Panc1 (cell line): ENCODE data around the gene KAT6B. TPM values are rescaled to one million over a fixed set of nuclear protein-coding genes. Genes with fewer than 3 reads are reported as not detected.

Experiments
- ATAC-seq: fragments of 200-7000 bp; cut with Tn5 transposase; 2 replicates; pipeline ENCODE4 v1.9.1; 2020; ENCODE audit warnings: mild to moderate bottlenecking, moderate library complexity
- BruUV-seq: library from RNA; stranded (reverse); fragments of 400-500 nt; replicated peaks from 2 replicates; lab custom pipeline; 2021; lab: Mats Ljungman, UMichigan
- CTCF ChIA-PET: fragments of 300-600 bp; sonication (Branson Sonifier 250); formaldehyde crosslinking; loops from one replicate; lab custom pipeline; 2022; ENCODE audit warnings: antibody characterized with exemption; lab: Charles Lee
- POLR2A ChIA-PET: fragments of 300-600 bp; sonication (Branson Sonifier 250); formaldehyde crosslinking; loops from one replicate; lab custom pipeline; 2022; ENCODE audit warnings: antibody characterized with exemption; lab: Charles Lee
- DNase-seq: peaks from one replicate; pipeline ENCODE4 v3.0.0-alpha.2; 2010; ENCODE audit warnings: low read depth, low spot score
- H3K27ac ChIP-seq: 2 replicates; pipeline ENCODE4 v1.5.1; 2011; ENCODE audit warnings: mild to moderate bottlenecking, low read length, inconsistent platforms
- H3K27me3 ChIP-seq: fragments of 200-500 bp; sonication (Bioruptor generic); 2 replicates; pipeline ENCODE4 v1.6.0; 2014; ENCODE audit warnings: low read length, inconsistent platforms; ENCODE audit not compliant: control insufficient read depth, insufficient read depth
- H3K36me3 ChIP-seq: fragments of 200-500 bp; sonication (Bioruptor generic); 2 replicates; pipeline ENCODE4 v1.5.1; 2014; ENCODE audit warnings: inconsistent platforms, mild to moderate bottlenecking, low read length, moderate library complexity; ENCODE audit not compliant: control insufficient read depth, insufficient read depth
- H3K4me1 ChIP-seq: 2 replicates; pipeline ENCODE4 v1.5.1; 2011; ENCODE audit warnings: inconsistent platforms, mild to moderate bottlenecking, low read length, moderate library complexity; ENCODE audit not compliant: control insufficient read depth, insufficient read depth
- H3K4me3 ChIP-seq, 2 experiments: 2 replicates each; pipeline ENCODE4 v1.5.1; 2011 to 2012; ENCODE audit warnings: low read depth in 2 of 2, low read length in 2 of 2, mild to moderate bottlenecking in 2 of 2, inconsistent platforms in 1 of 2, moderate library complexity in 1 of 2
- H3K9me3 ChIP-seq: fragments of 200-500 bp; sonication (Bioruptor generic); 2 replicates; pipeline ENCODE4 v1.5.1; 2014; ENCODE audit warnings: low read depth, mild to moderate bottlenecking, inconsistent platforms, low read length, moderate library complexity; ENCODE audit not compliant: control insufficient read depth, insufficient read depth
- CTCF ChIP-seq: fragments of 450-650 bp; IDR thresholded peaks from 2 replicates; pipeline ENCODE4 v1.5.1; 2017; ENCODE audit warnings: mild to moderate bottlenecking
- POLR2AphosphoS5 ChIP-seq: IDR thresholded peaks from 2 replicates; pipeline ENCODE4 v1.6.1; 2012; ENCODE audit warnings: mild to moderate bottlenecking, low read depth, low read length, moderate library complexity
- SIN3A ChIP-seq: IDR thresholded peaks from 2 replicates; pipeline ENCODE4 v1.6.1; 2012; ENCODE audit warnings: low read depth, mild to moderate bottlenecking, low read length, moderate library complexity, borderline replicate concordance; ENCODE audit not compliant: insufficient read depth
- TCF7L2 ChIP-seq: IDR thresholded peaks from 2 replicates; pipeline ENCODE4 v1.6.1; 2011; ENCODE audit warnings: mild to moderate bottlenecking, low read depth, low read length, inconsistent platforms
- in situ Hi-C: cut with HindIII; loops from 2 replicates; pipeline ENCODE4 v1.10.0; 2016; ENCODE audit warnings: low sequenced_read_pairs, low pct_unique_long_range_greater_than_20kb
- intact Hi-C: fragments of 100-400 bp; cut with micrococcal nuclease; formaldehyde crosslinking; loops from one replicate; pipeline ENCODE4 v1.10.0; 2022; ENCODE audit not compliant: unreplicated experiment
- total RNA-seq: library from RNA; stranded (reverse); gene quantifications from one replicate; pipeline ENCODE4 v1.2.1, GENCODE V29; 2021; ENCODE audit not compliant: unreplicated experiment
- TF ChIP-seq, protein P1 (sequence below), 2 experiments: IDR thresholded peaks; 2 replicates each; pipeline ENCODE4 v1.6.1; 2011 to 2012; ENCODE audit warnings: low read depth in 2 of 2, control low read depth in 1 of 2, low read length in 1 of 2, mild to moderate bottlenecking in 1 of 2, moderate library complexity in 1 of 2; ENCODE audit not compliant: insufficient read depth in 1 of 2

The KAT6B gene
- total RNA-seq, 1 experiment from 2014 or later: 31.1 TPM

- Histone ChIP-seq H3K27me3 (no peaks in the 10 kb centered on the region), H3K4me1 (no peaks in the 10 kb centered on the region), H3K27ac (no peak overlapping the region), H3K9me3 (no peaks in the 10 kb centered on the region), H3K4me3 (no peak overlapping the region), H3K36me3 (no peaks in the 10 kb centered on the region)
- in situ Hi-C loops (no loop called here), intact Hi-C loops (no loop called here)
- ATAC-seq: no peak
- no peak for DNase-seq
- CTCF ChIA-PET: no interaction called here
- BruUV-seq: no TSS peak
- POLR2A ChIA-PET: no interaction called here
- TF ChIP-seq POLR2AphosphoS5 (no peak), TCF7L2 (no peak)
- TF ChIP-seq, protein P1, sequence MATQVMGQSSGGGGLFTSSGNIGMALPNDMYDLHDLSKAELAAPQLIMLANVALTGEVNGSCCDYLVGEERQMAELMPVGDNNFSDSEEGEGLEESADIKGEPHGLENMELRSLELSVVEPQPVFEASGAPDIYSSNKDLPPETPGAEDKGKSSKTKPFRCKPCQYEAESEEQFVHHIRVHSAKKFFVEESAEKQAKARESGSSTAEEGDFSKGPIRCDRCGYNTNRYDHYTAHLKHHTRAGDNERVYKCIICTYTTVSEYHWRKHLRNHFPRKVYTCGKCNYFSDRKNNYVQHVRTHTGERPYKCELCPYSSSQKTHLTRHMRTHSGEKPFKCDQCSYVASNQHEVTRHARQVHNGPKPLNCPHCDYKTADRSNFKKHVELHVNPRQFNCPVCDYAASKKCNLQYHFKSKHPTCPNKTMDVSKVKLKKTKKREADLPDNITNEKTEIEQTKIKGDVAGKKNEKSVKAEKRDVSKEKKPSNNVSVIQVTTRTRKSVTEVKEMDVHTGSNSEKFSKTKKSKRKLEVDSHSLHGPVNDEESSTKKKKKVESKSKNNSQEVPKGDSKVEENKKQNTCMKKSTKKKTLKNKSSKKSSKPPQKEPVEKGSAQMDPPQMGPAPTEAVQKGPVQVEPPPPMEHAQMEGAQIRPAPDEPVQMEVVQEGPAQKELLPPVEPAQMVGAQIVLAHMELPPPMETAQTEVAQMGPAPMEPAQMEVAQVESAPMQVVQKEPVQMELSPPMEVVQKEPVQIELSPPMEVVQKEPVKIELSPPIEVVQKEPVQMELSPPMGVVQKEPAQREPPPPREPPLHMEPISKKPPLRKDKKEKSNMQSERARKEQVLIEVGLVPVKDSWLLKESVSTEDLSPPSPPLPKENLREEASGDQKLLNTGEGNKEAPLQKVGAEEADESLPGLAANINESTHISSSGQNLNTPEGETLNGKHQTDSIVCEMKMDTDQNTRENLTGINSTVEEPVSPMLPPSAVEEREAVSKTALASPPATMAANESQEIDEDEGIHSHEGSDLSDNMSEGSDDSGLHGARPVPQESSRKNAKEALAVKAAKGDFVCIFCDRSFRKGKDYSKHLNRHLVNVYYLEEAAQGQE (IDR thresholded peaks at IDR 0.05; ENCODE audit: insufficient read depth in 1 of 2, low read depth in 2 of 2, low read length in 1 of 2): no peak
These were observed 209.7 kb downstream of the KAT6B start for GRCh38 chr10:75035975-75036708.

DNA sequence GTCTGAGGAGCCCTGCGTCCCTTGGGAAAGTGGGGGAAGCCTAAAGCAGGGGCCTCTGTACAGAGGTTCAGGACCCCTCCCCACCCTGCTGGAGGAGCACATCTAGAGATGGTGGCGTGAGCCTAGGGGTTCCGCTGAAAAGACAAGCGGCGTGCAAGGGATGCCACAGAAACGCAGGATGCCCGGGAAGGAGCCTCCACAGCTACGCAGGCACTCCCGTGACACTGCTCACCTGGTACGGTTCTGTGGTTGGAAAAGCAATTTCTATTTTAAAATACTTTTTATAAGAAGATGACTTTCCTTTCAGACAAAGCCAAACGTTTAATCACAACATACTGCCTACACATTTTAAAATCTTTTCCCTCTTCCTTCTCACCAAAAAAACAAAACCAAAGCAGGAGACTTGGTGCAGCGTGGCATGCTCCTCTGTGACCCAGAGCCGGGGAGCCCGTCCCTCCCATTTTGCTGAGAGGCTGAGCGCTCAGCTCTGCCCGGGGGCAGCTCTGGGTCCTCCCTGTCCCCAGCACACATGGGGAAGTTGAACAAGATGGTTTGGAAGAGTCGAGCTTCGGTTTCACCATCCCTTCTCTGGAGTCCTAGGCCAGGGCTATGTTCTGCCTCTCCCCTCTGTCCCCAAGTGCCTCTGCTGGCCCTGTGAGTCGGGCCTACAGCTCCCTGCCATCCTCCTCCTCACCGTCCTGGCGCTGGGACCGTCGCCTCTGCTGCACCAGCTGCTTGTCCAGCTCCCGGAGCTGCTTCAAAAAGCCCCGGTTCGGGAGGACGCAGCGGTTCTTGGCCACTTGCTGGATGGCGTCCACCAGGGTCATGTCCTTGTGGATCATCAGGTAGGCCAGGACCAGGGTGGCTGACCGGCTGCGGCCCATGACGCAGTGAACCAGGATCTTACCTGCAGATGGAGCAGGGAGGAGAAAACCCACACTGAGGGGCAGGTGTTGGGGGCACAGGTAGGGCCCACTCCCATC, 211.1 kb downstream of the KAT6B start:
- H3K27me3 ChIP-seq: no peaks in the 10 kb centered on the region
- in situ Hi-C loops: no loop called here
- no TSS peak for BruUV-seq
- DNase-seq (no peak), ATAC-seq (no peak)
- intact Hi-C loops: no loop called here
- H3K27ac ChIP-seq: no peak overlapping the region
- ChIA-PET CTCF (no interaction called here), POLR2A (no interaction called here)
- H3K9me3 ChIP-seq: no peaks in the 10 kb centered on the region
- no peaks in the 10 kb centered on the region for H3K4me1 ChIP-seq
- H3K4me3 ChIP-seq: no peak overlapping the region
- no peaks in the 10 kb centered on the region for H3K36me3 ChIP-seq
- TF ChIP-seq POLR2AphosphoS5: no peak
- TF ChIP-seq, protein P1 (IDR thresholded peaks at IDR 0.05; ENCODE audit: insufficient read depth in 1 of 2, low read depth in 2 of 2, low read length in 1 of 2): no peak
- TF ChIP-seq SIN3A: no peak
- TF ChIP-seq TCF7L2: no peak
- no peak for TF ChIP-seq CTCF
